ENCODE measurements around the gene POLR2E. TPM values are rescaled to one million over a fixed set of nuclear protein-coding genes. Genes with fewer than 3 reads are reported as not detected.

POLR2E gene
- total RNA-seq, 1 donor = 69.5 TPM

DNA sequence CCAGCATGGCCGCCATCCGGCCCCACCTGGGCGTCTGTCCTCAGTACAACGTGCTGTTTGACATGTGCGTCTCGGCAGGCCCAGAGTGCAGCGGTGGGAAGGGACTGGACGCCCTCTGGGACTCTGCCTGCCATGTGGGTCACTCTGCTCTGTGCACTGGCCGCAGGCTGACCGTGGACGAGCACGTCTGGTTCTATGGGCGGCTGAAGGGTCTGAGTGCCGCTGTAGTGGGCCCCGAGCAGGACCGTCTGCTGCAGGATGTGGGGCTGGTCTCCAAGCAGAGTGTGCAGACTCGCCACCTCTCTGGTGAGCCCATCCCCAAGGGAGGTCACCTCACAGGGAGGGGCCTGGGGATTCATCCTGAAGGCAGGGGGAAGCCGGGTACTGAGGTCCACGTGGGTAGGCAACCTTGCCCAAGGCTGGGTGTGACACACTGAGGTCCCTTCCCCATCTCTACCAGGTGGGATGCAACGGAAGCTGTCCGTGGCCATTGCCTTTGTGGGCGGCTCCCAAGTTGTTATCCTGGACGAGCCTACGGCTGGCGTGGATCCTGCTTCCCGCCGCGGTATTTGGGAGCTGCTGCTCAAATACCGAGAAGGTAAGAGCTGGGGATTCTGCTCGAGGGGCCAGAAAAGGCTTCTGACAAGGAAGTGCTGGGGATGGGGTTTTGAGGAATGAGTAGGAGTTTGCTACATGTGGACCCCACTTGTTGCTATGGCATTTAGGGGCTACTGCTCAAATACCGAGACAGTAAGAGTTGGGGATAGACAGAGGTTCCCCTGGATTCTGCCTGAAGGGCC is 44.0 kb downstream of the POLR2E start:
- H3K4me3 ChIP-seq (ENCODE audit: low read depth, low read length) = no peak overlapping the region
- DNase-seq (ENCODE audit: low read depth) = no peak
- TF ChIP-seq, protein P1, sequence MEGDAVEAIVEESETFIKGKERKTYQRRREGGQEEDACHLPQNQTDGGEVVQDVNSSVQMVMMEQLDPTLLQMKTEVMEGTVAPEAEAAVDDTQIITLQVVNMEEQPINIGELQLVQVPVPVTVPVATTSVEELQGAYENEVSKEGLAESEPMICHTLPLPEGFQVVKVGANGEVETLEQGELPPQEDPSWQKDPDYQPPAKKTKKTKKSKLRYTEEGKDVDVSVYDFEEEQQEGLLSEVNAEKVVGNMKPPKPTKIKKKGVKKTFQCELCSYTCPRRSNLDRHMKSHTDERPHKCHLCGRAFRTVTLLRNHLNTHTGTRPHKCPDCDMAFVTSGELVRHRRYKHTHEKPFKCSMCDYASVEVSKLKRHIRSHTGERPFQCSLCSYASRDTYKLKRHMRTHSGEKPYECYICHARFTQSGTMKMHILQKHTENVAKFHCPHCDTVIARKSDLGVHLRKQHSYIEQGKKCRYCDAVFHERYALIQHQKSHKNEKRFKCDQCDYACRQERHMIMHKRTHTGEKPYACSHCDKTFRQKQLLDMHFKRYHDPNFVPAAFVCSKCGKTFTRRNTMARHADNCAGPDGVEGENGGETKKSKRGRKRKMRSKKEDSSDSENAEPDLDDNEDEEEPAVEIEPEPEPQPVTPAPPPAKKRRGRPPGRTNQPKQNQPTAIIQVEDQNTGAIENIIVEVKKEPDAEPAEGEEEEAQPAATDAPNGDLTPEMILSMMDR (IDR thresholded peaks at IDR 0.05; ENCODE audit: insufficient read depth, low read depth, low read length) = no peak

DNA sequence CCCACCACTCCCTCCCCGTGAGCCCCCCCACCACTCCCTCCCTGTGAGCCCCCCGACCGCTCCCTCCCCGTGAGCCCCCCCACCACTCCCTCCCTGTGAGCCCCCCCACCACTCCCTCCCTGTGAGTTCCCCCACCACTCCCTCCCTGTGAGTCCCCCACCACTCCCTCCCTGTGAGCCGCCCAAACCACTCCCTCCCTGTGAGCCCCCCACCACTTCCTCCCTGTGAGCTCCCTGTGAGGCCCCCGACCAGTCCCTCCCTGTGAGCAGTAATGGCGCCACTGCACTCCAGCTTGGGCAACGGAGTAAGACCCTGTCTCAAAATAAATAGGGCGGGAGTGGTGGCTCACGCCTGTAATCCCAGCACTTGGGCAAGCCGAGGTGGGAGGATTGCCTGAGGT is 45.4 kb downstream of the POLR2E start:
- TF ChIP-seq, protein P1 (IDR thresholded peaks at IDR 0.05; ENCODE audit: insufficient read depth, low read depth, low read length) = no peak
- DNase-seq (ENCODE audit: low read depth) = no peak
- no peak overlapping the region for H3K4me3 ChIP-seq (ENCODE audit: low read depth, low read length)

DNA sequence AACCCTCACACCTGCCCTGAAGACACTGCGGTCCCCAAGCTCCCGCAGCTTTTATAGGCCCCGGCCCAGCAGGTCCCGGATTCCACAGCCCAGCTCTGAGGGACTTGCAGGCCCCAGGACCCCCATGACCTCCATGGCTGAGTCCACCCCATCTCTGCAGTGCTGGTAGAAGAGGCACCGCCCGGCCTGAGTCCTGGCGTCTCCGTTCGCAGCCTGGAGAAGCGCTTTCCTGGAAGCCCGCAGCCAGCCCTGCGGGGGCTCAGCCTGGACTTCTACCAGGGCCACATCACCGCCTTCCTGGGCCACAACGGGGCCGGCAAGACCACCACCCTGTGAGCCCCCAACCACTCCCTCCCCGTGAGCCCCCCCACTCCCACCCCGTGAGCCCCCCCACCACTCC is 46.1 kb downstream of the POLR2E start:
- DNase-seq (ENCODE audit: low read depth) = no peak
- no peak overlapping the region for H3K4me3 ChIP-seq (ENCODE audit: low read depth, low read length)
- TF ChIP-seq, protein P1 (IDR thresholded peaks at IDR 0.05; ENCODE audit: insufficient read depth, low read depth, low read length) = no peak

DNA sequence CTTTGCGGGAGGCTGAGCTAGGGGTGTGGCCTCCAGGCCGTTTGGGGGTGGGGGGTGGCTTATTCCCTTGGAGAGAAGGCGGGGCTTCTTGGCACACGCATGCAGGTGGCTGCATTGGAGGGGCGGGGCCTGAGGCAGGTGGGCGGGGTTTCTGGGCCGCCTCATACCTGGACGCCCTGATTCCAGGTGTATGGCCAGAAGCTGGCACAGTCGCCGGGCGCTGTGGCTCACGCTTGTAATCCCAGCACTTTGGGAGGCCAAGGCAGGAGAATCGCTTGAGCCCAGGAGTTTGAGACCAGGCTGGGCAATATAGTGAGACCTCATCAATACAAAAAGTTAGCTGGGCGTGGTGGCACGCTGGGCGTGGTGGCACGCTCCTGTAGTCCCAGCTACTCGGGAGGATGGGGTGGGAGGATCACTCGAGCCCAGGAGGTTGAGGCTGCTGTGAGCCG is 47.5 kb downstream of the POLR2E start:
- TF ChIP-seq, protein P1 (IDR thresholded peaks at IDR 0.05; ENCODE audit: insufficient read depth, low read depth, low read length) = no peak
- DNase-seq (ENCODE audit: low read depth) = no peak
- H3K4me3 ChIP-seq (ENCODE audit: low read depth, low read length) = no peak overlapping the region

DNA sequence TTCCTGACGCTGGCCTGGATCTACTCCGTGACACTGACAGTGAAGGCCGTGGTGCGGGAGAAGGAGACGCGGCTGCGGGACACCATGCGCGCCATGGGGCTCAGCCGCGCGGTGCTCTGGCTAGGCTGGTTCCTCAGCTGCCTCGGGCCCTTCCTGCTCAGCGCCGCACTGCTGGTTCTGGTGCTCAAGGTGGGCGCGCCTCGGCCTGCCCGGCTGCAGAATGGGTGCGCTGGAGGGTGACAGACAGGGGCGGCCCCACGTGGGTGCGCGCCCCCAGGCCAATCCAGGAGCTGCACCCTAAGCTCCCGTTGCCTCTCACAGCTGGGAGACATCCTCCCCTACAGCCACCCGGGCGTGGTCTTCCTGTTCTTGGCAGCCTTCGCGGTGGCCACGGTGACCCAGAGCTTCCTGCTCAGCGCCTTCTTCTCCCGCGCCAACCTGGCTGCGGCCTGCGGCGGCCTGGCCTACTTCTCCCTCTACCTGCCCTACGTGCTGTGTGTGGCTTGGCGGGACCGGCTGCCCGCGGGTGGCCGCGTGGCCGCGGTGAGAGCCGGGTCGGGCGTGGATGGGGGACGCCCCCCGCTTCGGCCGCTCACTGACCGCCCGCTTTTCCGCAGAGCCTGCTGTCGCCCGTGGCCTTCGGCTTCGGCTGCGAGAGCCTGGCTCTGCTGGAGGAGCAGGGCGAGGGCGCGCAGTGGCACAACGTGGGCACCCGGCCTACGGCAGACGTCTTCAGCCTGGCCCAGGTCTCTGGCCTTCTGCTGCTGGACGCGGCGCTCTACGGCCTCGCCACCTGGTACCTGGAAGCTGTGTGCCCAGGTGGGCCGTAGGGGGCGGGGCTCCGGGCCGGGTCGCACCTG is 48.1 kb downstream of the POLR2E start:
- TF ChIP-seq, protein P1 (IDR thresholded peaks at IDR 0.05; ENCODE audit: insufficient read depth, low read depth, low read length) = no peak

DNA sequence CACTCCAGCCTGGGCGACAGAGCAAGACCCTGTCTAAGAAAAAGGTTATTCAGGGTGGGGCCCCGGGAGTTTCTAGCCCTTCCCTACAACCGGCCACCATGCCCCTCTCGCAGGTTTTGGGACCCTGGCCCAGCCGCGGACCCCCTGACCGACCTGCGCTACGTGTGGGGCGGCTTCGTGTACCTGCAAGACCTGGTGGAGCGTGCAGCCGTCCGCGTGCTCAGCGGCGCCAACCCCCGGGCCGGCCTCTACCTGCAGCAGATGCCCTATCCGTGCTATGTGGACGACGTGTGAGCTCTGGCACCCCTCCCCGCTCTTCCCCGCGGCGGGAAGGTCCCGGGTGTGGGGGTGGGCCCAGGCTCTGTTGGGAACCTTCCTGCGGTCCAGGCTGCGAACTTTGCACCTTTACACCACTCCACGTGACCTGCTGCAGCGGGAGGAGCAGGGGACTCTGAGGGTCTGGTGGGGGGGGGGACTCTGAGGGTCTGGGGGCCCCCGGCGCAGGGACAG is 49.0 kb downstream of the POLR2E start:
- DNase-seq (ENCODE audit: low read depth) = no peak
- TF ChIP-seq, protein P1 (IDR thresholded peaks at IDR 0.05; ENCODE audit: insufficient read depth, low read depth, low read length) = no peak
- H3K4me3 ChIP-seq (ENCODE audit: low read depth, low read length) = no peak overlapping the region

More for the DNA sequence above, 48.1 kb downstream of the POLR2E start:
- no peak overlapping the region for H3K4me3 ChIP-seq (ENCODE audit: low read depth, low read length)
- no peak for DNase-seq (ENCODE audit: low read depth)
